Activated naive CD4-positive, alpha-beta T cell treated with anti-CD3 and anti-CD28 coated beads, Interleukin-2, amount 50 U/mL, for 16 hours (primary cell): ENCODE measurements around the gene PDIA4.

Experiments
- DNase-seq: peaks from one replicate; pipeline ENCODE4 v3.0.0-alpha.2; 2020

The PDIA4 gene

DNA sequence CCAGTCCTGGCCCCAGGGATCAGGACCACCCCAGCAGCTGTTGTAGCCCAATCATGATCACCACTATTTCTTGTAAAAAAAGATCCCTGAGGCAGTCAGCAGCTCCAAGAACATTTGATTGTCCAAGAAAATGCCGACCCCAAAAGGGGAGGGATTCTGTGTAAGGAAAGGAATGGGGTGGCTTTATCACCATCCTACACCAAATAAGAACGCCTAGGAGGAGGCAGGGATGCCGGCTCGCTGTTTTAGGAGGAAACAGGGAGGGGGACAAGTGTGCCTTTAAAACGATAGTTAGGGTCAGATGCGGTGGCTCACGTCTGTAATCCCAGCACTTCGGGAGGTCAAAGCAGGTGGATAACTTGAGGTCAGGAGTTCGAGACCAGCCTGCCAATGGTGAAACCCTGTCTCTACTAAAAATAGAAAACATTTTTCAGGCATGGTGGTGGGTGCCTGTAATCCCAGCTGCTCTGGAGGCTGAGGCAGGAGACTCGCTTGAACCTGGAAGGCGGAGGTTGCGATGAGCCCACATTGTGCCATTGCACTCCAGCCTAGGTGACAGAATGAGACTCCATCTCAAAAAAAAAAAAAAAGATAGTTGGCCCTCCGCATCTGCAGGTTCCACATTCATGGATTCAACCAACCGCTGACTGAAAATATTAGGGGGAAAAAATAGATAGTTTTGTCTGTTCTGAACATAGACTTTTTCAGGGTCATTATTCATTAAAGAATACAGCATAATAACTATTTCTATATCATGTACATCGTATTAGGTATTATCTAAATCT is 63.6 kb downstream of the PDIA4 start:
- DNase-seq: no peak

DNA sequence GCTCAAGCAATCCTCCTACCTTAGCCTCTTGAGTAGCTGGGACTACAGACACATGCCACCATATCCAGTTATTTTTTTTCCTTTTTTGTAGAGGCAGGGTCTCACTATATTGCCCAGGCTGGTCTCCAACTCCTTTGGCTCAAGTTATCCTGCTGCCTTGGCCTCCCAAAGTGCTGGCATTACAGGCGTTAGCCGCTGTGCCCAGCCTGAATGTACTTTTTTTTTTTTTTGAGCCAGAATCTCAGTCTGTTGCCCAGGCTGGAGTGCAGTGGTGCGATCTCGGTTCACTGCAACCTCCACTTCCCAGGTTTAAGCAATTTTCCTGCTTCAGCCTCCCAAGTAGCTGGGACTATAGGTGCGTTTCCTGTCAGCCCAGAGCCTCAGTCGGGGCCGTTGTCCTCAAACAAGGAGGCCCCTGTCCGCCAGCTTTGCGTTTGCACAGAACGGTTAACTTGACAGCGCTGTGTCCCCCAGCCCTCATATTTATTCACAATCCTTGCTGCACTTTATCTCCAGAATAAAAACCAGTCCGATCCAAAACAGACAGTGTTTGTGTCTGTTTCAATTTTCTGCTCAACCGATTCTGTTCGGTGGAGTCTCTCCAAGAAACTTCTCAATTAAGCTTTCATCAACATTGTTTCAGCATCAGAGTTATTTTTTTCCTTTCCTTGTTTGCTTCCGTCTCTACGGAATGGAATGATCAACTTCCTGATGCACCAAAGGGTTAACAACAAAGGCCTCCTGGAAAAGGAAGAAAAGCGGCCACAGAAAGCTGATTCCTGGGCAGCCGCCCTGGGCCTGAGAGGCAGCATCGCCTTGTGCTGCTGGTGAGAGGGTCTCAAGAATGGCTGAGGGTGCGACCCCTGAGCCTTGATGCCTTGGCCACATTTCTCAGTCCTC is 64.5 kb downstream of the PDIA4 start:
- no peak for DNase-seq

DNA sequence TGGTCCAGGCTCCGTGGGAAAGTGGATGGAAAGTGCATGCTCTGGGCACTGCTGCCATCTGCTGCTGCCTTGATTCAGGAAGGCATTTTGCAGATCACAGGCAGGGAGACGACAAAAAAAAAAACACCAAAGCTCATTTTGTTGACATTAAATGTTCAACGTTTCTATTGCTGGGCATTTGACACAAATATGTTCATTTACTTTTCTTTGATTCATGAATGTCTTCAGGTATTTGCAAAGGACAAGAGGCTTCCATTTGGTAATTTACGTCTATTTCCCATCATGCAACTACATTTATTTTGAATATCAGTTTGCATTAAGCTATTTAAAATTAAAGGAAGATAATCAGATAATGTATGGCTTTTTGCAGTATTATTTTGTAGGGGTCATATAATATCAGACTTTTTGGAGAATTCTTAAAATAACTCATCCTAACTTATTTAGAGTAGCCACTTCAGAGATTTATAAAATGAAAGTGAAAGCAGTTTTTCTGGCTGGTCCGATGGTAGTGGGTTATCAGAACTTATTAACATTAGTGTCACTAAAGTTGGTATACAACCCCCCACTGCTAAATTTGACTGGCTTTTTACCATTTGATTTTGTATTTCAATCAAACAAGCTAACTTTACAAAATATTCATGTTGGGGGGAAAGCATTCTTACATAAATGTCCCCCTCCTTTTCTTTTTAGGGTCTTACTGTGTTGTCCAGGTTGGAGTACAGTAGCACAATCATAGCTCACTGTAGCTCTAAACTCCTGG is 65.3 kb downstream of the PDIA4 start:
- peak; percentile 66 for DNase-seq

DNA sequence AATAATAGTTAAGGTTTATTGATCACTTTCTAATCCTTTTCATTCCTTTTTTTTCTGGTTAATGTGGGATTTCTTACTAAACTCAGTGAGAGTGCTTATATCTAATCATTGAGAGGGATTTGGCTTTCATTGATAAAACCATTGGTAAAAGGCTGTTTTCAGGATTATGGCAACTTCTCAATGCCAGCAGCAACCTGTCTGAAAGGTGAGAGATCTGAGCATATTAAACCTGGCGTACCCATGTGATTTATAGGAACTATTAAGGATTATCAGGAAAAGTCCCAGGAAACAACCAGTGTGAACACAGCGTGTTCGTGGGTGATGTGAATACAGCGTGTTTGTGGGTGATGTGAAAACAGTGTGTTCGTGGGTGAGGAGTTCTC is 65.9 kb downstream of the PDIA4 start:
- DNase-seq: no peak

DNA sequence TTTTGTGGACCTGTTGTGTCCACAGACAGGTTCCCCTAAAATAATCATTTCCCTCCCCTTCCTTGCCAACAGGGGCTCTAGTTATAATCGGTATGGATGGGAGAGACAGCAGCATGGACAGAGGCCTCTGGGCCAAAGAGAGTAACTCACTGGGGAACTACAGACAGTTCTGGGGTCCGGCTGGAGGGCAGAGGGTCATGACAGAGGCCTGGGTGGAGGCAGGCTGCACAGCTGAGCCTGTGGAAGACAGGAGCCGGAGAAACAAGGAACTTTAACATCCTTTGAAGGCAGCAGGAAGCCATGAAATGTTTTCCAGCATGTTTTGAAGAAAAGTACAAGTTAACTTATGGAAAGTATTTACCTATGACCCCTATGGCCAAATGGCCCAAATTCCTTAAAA is 68.6 kb downstream of the PDIA4 start:
- DNase-seq: no peak

DNA sequence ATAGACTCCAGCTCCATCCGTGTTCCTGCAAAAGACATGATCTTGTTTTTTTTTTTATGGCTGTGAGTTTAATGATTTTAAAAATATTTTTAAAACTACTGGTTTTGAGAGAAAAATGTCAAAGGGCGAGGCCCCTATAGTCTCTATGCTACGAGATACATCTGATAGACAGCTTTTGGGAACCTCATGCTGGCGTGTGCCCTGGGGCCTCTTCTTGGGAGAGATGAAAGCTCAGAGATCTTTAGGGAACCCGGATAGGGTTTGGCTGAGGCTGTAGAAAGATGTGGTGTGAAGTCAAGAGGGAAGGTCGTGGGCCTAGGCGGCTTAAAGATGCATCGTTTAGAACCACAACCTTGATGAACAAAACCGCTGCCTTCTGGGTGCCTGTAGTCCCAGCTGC is 70.2 kb downstream of the PDIA4 start:
- no peak for DNase-seq

DNA sequence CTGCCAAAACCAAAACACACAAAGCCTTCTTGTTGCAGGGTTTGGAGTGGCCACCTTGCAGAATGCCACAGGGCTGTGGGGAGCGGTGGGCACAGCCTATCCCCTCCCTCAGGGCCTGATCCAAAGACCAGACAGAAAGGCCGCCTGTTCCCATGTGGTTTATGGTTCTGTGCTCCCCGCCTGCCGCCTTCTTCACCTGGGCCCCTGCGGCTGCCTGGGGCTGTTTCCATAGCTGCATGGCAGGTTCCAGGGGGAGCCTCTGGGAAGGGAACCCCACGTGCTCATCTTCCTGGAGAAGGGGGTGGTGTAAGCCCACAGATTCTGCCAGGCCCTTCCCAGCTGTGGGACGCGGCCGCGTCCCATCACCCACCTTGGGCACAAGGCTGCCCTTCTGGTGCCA is 73.5 kb downstream of the PDIA4 start:
- no peak for DNase-seq

DNA sequence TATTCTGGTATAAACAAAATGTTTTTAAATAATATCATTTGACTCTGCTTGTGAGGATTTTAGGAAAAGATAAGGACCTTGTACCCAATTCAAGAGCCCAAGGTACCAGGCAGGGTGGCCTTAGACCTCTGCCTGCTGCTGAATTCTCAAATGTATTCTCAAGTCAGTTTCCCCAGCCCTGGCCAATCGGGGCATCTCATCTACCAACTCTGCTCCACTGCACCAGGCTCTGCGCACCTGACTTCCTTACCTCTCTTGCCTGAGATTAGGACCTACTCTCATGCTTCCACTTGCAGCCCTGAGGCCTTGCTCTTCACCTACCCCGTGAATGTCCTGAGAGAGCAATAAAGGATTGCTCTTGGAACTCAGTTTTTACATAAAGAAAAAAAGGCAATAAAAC is 74.6 kb downstream of the PDIA4 start:
- no peak for DNase-seq
